HCT116 (cell line): ENCODE data around the gene SHISA6. TPM values are rescaled to one million over a fixed set of nuclear protein-coding genes. Genes with fewer than 3 reads are reported as not detected.

Experiments used
- ATAC-seq: fragments of 200-7000 bp; cut with Tn5 transposase; 2 replicates; pipeline ENCODE4 v1.9.1; 2020; ENCODE audit warnings: mild to moderate bottlenecking, moderate library complexity
- BruUV-seq: library from RNA; stranded (reverse); fragments of 400-500 nt; replicated peaks from 2 replicates; lab custom pipeline; 2021; lab: Mats Ljungman, UMichigan
- CTCF ChIA-PET: fragments of 300-600 bp; sonication (Branson Sonifier 250); formaldehyde crosslinking; loops from one replicate; lab custom pipeline; 2021; ENCODE audit warnings: antibody characterized with exemption; lab: Charles Lee
- POLR2A ChIA-PET: fragments of 300-600, 350-600 bp; sonication (Branson Sonifier 250); formaldehyde crosslinking; loops from one replicate; lab custom pipeline; 2021; ENCODE audit warnings: antibody characterized with exemption; lab: Charles Lee
- RAD21 ChIA-PET, 2 experiments: fragments of 300-600 bp; sonication (Branson Sonifier 250); formaldehyde crosslinking; loops; one replicate each; lab custom pipeline; 2023; ENCODE audit warnings: low total read pairs in 2 of 2; ENCODE audit not compliant: uncharacterized antibody in 2 of 2, unreplicated experiment in 2 of 2, low non-redundant PET in 1 of 2; lab: Charles Lee
- DNase-seq: peaks from one replicate; pipeline ENCODE4 v3.0.0-alpha.2; 2010; ENCODE audit warnings: low read depth, low spot score
- H2AFZ ChIP-seq: fragments of 200-600 bp; shearing (Covaris generic), sonication (generic); 2 replicates; pipeline ENCODE4 v1.6.1; 2017; ENCODE audit warnings: low read depth, mixed run types, mixed read lengths, antibody characterized with exemption, low read length; ENCODE audit not compliant: poor library complexity, severe bottlenecking
- H3K27ac ChIP-seq: 2 replicates; pipeline ENCODE4 v1.5.1; 2012; ENCODE audit warnings: low read depth, low read length
- H3K27me3 ChIP-seq: fragments of 200-600 bp; sonication (generic); 2 replicates; pipeline ENCODE4 v1.6.1; 2016; ENCODE audit warnings: mixed run types, low read length, mixed read lengths; ENCODE audit not compliant: insufficient read depth
- H3K36me3 ChIP-seq, 2 experiments: fragments of 200-500 bp in 1 of 2; fragments of 200-600 bp in 1 of 2; sonication (Bioruptor generic) in 1 of 2; sonication (generic) in 1 of 2; 2 replicates each; pipeline versions ENCODE4 v1.5.1 to v1.6.1; 2014 to 2016; ENCODE audit warnings: low read length in 2 of 2, inconsistent platforms in 1 of 2, mixed read lengths in 1 of 2, mixed run types in 1 of 2; ENCODE audit not compliant: insufficient read depth in 2 of 2, control insufficient read depth in 1 of 2
- H3K4me1 ChIP-seq, 2 experiments: fragments of 200-600 bp in 1 of 2; sonication (generic) in 1 of 2; 2 replicates each; pipeline versions ENCODE4 v1.5.1 to v1.6.1; 2012 to 2017; ENCODE audit warnings: low read length in 2 of 2, inconsistent platforms in 1 of 2, mild to moderate bottlenecking in 1 of 2, mixed read lengths in 1 of 2, mixed run types in 1 of 2, moderate library complexity in 1 of 2; ENCODE audit not compliant: insufficient read depth in 2 of 2, control insufficient read depth in 1 of 2
- H3K4me2 ChIP-seq: fragments of 200-600 bp; sonication (generic); 2 replicates; pipeline ENCODE4 v1.6.1; 2017; ENCODE audit warnings: mixed run types, low read length, mixed read lengths
- H3K4me3 ChIP-seq, 2 experiments: fragments of 200-600 bp in 1 of 2; sonication (generic) in 1 of 2; replicated peaks in 1 of 2; 2 replicates each; pipeline ENCODE4 v1.5.1; 2011 to 2016; ENCODE audit warnings: low read length in 2 of 2, control low read depth in 1 of 2, low read depth in 1 of 2, mild to moderate bottlenecking in 1 of 2, mixed read lengths in 1 of 2, mixed run types in 1 of 2
- H3K79me2 ChIP-seq: fragments of 200-600 bp; sonication (generic); 2 replicates; pipeline ENCODE4 v1.6.1; 2017; ENCODE audit warnings: mild to moderate bottlenecking, mixed run types, low read length, moderate library complexity, mixed read lengths; ENCODE audit not compliant: insufficient read depth
- H3K9ac ChIP-seq: fragments of 200-600 bp; sonication (generic); 2 replicates; pipeline ENCODE4 v1.6.1; 2016; ENCODE audit warnings: low read length, mixed read lengths
- H3K9me2 ChIP-seq: fragments of 200-600 bp; sonication (generic), shearing (Covaris generic); 2 replicates; pipeline ENCODE4 v1.6.1; 2017; ENCODE audit warnings: mixed run types, mild to moderate bottlenecking, moderate library complexity; ENCODE audit not compliant: insufficient read depth
- H3K9me3 ChIP-seq, 2 experiments: fragments of 200-500 bp in 1 of 2; fragments of 200-600 bp in 1 of 2; sonication (Bioruptor generic) in 1 of 2; sonication (generic) in 1 of 2; 2 replicates each; pipeline ENCODE4 v1.6.1; 2014 to 2017; ENCODE audit warnings: low read length in 2 of 2, mixed read lengths in 2 of 2, inconsistent platforms in 1 of 2, low read depth in 1 of 2, mild to moderate bottlenecking in 1 of 2, mixed run types in 1 of 2, moderate library complexity in 1 of 2; ENCODE audit not compliant: control insufficient read depth in 1 of 2, insufficient read depth in 1 of 2
- H4K20me1 ChIP-seq: fragments of 200-600 bp; sonication (generic), shearing (Covaris generic); 2 replicates; pipeline ENCODE4 v1.6.1; 2017; ENCODE audit warnings: mixed run types, mild to moderate bottlenecking, moderate library complexity; ENCODE audit not compliant: insufficient read depth
- CEBPB ChIP-seq: IDR thresholded peaks from 2 replicates; pipeline ENCODE4 v1.6.1; 2012; ENCODE audit warnings: low read depth
- ELF1 ChIP-seq: IDR thresholded peaks from 2 replicates; pipeline ENCODE4 v1.6.1; 2012; ENCODE audit warnings: low read depth, borderline replicate concordance
- FOSL1 ChIP-seq: IDR thresholded peaks from 2 replicates; pipeline ENCODE4 v1.6.1; 2012; ENCODE audit warnings: low read depth
- POLR2AphosphoS5 ChIP-seq: IDR thresholded peaks from 2 replicates; pipeline ENCODE4 v1.6.1; 2011; ENCODE audit warnings: mild to moderate bottlenecking, low read depth, low read length, moderate library complexity
- REST ChIP-seq: IDR thresholded peaks from 2 replicates; pipeline ENCODE4 v1.6.1; 2012; ENCODE audit warnings: low read depth
- SIN3A ChIP-seq: IDR thresholded peaks from 2 replicates; pipeline ENCODE4 v1.6.1; 2012; ENCODE audit warnings: low read depth
- SP1 ChIP-seq: IDR thresholded peaks from 2 replicates; pipeline ENCODE4 v1.6.1; 2012; ENCODE audit warnings: low read depth
- SRF ChIP-seq: IDR thresholded peaks from 2 replicates; pipeline ENCODE4 v1.6.1; 2012; ENCODE audit warnings: low read depth
- TCF7L2 ChIP-seq: IDR thresholded peaks from 2 replicates; pipeline ENCODE4 v1.7.0; 2011; ENCODE audit warnings: borderline replicate concordance, inconsistent platforms; ENCODE audit not compliant: insufficient read depth, insufficient read length; ENCODE audit errors: extremely low read depth
- YY1 ChIP-seq: IDR thresholded peaks from 2 replicates; pipeline ENCODE4 v1.6.1; 2011; ENCODE audit warnings: low read length, low read depth, moderate library complexity, mild to moderate bottlenecking; ENCODE audit not compliant: insufficient replicate concordance; ENCODE audit errors: extremely low read depth
- intact Hi-C: fragments of 100-400 bp; cut with micrococcal nuclease; formaldehyde crosslinking; loops from 2 replicates; pipeline ENCODE4 v1.10.0; 2022
- total RNA-seq: library from RNA; stranded (reverse); gene quantifications from one replicate; pipeline ENCODE4 v1.2.1, GENCODE V29; 2021; ENCODE audit not compliant: unreplicated experiment

The SHISA6 gene
- total RNA-seq, 1 experiment from 2014 or later = not detected

- DNase-seq = no peak
- H3K4me2 ChIP-seq = no peak overlapping the region
- no TSS peak for BruUV-seq
- no peak overlapping the region for H3K27ac ChIP-seq
- H4K20me1 ChIP-seq = no peaks in the 10 kb centered on the region
- ChIA-PET CTCF (no interaction called here), POLR2A (no interaction called here), RAD21 (no interaction called here)
- H3K79me2 ChIP-seq = no peaks in the 10 kb centered on the region
- H3K9ac ChIP-seq = no peak overlapping the region
- H3K4me3 ChIP-seq = no peak overlapping the region
- no peaks in the 10 kb centered on the region for H3K9me2 ChIP-seq
- intact Hi-C loops = no loop called here
- no peaks in the 10 kb centered on the region for H3K27me3 ChIP-seq
- no peak for ATAC-seq
- H3K9me3 ChIP-seq = peaks cover 0 to 25% of the 10 kb centered on the region in 2 experiments; a peak in 2 of 4 replicates
- no peaks in the 10 kb centered on the region for H3K4me1 ChIP-seq
- no peak overlapping the region for H2AFZ ChIP-seq
- TF ChIP-seq TCF7L2 (no peak), POLR2AphosphoS5 (no peak), SRF (no peak), REST (no peak), SIN3A (no peak), CEBPB (no peak), FOSL1 (no peak), YY1 (no peak), SP1 (no peak), ELF1 (no peak)
- H3K36me3 ChIP-seq = no peaks in the 10 kb centered on the region
These were observed 125.3 kb downstream of the SHISA6 start for GRCh38 chr17:11366272-11366850.
